Breast epithelium (tissue), 3 donors: ENCODE measurements around the gene RHEB.

ENCODE experiments used
- POLR2A ChIP-seq: fragments of 450-650 bp; IDR thresholded peaks from one replicate; pipeline ENCODE4 v1.6.1; 2016; ENCODE audit warnings: antibody characterized with exemption, mild to moderate bottlenecking, moderate library complexity
- TF ChIP-seq, protein P1 (sequence below), 3 donors: fragments of 450-650 bp; IDR thresholded peaks; one replicate each; pipeline ENCODE4 v1.5.1; 2016 to 2017; ENCODE audit warnings: antibody characterized with exemption in 3 of 3, mild to moderate bottlenecking in 3 of 3, moderate library complexity in 3 of 3

DNA sequence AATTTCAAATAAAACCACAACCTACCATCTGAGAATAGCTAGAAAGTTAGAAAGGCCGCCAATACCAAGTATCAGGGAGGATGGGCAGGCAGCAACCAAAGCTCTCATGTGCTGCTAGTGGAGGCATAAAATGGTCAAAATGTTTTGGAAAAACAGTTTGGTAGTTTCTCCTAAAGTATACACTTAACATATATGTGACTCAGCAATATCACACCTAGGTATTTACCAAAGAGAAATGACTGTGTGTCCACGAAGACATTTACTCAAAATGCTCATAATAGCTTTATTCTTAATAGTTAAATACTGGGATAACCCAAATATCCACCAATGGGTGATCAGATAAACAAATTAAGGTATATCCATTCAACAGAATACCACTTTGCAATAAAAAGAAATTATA lies 14.3 kb downstream of the RHEB start:
- TF ChIP-seq, protein P1, sequence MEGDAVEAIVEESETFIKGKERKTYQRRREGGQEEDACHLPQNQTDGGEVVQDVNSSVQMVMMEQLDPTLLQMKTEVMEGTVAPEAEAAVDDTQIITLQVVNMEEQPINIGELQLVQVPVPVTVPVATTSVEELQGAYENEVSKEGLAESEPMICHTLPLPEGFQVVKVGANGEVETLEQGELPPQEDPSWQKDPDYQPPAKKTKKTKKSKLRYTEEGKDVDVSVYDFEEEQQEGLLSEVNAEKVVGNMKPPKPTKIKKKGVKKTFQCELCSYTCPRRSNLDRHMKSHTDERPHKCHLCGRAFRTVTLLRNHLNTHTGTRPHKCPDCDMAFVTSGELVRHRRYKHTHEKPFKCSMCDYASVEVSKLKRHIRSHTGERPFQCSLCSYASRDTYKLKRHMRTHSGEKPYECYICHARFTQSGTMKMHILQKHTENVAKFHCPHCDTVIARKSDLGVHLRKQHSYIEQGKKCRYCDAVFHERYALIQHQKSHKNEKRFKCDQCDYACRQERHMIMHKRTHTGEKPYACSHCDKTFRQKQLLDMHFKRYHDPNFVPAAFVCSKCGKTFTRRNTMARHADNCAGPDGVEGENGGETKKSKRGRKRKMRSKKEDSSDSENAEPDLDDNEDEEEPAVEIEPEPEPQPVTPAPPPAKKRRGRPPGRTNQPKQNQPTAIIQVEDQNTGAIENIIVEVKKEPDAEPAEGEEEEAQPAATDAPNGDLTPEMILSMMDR (IDR thresholded peaks at IDR 0.05) = no peak
- no peak for TF ChIP-seq POLR2A
